Stimulated activated CD8-positive, alpha-beta memory T cell treated with anti-CD3 and anti-CD28 coated beads, Interleukin-7, amount 100 ng/mL, for 48 hours (primary cell): Measurements from ENCODE around the gene SSPN.

Source experiments
- DNase-seq, 2 donors: peaks; one replicate each; pipeline ENCODE4 v3.0.0-alpha.2; 2020; ENCODE audit warnings: low read depth in 1 of 2; ENCODE audit errors: extremely low read depth in 1 of 2

Gene SSPN

GRCh38 chr12:26185532-26186320 lies 9.6 kb upstream of the SSPN start:
- no peak for DNase-seq

GRCh38 chr12:26187014-26187798 lies 8.2 kb upstream of the SSPN start:
- DNase-seq: no peak

DNA sequence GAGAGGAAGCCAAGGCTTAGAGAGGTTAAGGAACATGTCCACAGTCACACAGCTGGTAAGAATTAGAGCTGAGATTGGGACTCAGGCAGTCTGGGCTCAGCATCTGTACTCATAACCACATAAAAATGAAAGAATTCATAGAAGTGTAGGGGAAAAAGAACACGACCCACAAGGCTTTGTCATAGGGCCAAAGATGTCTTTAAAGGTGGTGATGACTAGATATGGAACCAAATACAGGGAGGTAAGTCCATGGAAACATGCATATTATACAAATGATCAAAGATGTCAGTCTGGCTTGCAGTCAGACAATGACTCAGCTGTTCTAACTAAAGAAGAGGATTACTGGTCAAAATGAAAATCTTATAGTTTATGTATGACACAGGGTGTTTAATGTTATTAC lies 7.2 kb upstream of the SSPN start:
- DNase-seq: no peak

- DNase-seq: no peak
These were observed 6.7 kb upstream of the SSPN start for GRCh38 chr12:26188641-26189040.

DNA sequence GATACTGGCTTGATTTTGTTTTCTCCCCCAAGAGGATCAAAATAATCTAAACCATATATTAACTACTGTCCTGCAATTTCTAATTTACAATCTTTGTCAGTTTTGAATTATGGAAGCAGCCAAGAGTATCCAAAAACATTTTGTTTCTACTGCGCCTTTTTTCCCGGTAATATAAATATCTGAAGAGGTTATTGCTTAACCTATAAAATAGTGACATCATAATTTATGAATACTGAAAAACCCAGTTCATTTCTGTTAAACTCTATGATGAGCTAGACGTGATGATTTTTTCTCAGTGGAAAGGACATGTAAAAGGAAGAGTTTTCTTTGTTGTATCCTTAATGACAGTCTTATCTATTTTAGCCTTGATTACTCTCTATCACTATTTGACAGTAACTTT lies 3.2 kb upstream of the SSPN start:
- no peak for DNase-seq

DNA sequence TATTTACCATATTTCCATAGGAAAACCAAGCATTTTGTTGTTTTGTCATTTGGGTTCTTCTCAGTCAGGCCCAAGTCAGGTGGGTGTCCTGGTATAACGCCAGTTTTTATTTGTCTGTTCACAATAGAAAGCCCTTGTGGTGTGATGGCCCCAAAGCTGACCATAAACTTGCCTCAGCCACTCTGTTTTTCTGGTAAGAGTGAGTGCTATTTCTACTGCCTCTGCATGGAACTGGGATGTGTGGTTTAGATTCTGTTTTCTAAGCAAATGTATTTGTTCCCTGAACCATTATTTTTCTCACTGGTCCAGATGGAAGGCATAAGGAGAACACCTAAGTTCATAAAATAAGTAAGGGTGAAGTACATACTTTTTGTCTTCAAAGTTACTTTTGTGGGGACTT lies 1.8 kb upstream of the SSPN start:
- DNase-seq: no peak

DNA sequence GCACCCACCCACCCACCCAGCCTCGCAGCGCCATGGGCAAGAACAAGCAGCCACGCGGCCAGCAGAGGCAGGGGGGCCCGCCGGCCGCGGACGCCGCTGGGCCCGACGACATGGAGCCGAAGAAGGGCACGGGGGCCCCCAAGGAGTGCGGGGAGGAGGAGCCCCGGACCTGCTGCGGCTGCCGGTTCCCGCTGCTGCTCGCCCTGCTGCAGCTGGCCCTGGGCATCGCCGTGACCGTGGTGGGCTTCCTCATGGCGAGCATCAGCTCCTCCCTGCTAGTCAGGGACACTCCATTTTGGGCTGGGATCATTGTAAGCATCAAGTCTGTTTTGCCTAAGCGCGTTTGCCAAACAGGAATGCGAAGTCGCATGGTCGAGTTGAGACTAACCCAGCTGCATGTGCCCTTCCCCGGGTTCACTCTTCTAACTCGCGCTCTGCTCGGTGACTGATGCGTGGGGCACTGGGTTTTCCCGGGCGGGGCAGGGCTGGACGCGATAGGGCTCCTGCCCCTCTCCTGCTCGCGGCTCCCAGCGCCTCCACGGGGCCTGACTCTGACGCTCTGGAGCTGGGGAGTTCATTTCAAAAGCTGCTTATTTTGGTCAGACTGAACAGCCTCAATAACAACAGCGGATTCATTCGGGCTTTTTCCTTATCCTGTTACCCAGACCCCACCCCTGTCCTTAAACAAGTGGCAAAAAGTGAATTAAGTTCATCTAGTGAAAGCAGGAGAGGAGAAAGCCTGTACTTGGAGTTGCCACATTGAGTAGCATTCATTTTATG lies 458 bp downstream of the SSPN start:
- DNase-seq: no peak

- no peak for DNase-seq
These were observed 996 bp downstream of the SSPN start for GRCh38 chr12:26196421-26196716.

DNA sequence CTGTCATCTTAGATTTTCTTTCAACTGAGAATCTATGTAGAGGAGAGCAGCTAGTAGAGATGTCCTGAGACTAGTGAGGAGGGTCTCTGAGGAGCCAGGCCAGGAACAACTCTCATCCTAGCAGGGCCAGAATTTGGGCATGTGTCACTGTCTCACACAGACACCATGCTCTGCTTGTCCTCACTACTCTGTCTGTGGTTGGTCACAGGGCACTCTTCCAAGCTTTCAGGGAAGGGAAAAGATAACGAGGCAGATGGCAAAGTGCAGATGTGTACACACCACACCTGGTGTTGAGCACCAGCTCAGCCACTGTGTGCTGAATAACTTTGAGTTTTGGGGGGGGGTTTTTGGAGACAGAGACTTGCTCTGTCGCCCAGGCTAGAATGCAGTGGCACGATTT lies 2.5 kb downstream of the SSPN start:
- DNase-seq: no peak

DNA sequence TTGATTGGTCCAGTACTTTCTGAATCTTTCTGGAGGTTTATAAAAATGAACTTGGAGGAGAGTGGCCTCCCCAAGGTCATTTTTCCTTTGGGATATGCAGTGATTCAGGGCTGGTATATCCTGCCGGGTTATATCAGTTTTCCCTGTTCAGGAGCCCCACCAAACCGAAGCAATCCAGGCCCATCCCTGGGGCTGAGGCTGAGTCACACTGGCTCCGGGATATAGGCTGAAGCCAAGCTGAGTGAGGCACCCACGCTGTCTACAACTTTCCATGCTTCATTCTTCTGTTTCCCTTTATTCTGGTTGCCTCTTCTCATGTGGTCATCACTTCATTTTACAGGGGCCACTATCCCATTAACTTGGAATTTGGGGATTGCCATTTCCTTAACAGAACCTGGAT lies 3.4 kb downstream of the SSPN start:
- DNase-seq: no peak

GRCh38 chr12:26203167-26203780 lies 7.9 kb downstream of the SSPN start:
- DNase-seq: no peak

- DNase-seq: no peak
These were observed 9.4 kb downstream of the SSPN start for GRCh38 chr12:26204612-26205289.

- DNase-seq: no peak
These were observed 9.9 kb downstream of the SSPN start for GRCh38 chr12:26205298-26205697.

GRCh38 chr12:26205941-26206340 lies 10.6 kb downstream of the SSPN start:
- no peak for DNase-seq

- no peak for DNase-seq
These were observed 16.0 kb downstream of the SSPN start for GRCh38 chr12:26211331-26211730.

DNA sequence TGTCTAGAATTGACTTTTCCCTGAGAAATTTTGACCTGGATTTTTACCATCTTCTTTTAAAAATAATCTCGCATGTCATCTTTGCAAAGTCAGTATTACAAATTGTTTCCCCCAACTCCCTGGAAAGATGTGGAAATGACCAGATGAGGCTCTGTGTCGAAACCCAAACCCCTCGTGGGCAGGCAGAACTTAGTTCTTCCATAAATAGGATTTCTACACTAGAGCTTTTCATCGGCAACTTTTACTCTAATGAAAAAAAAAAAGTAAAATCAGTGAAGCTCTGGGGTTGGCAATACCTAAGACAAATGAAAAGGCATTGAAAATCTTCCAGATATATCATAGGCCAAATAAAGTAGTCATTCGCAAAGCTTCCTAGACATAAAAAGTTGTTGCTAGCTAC lies 17.0 kb downstream of the SSPN start:
- DNase-seq: no peak

DNA sequence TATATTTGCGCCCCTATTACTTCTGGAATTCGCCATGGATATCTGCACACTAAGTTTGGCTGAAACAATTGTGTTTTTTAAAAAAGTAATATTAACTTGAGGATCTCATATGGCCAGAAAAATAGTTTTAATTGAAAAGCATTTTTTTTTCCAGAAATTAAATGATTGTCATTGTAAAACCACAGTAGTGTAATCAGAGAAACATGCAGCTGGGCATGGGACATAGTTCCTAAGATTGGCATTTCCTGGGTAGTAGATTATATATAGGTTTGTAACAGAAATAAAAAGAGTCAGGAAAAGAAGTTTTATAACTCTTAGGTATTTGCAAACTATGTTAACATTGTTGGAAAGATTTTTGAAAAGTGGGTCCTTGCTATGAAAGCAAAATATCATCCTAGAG lies 17.6 kb downstream of the SSPN start:
- no peak for DNase-seq

DNA sequence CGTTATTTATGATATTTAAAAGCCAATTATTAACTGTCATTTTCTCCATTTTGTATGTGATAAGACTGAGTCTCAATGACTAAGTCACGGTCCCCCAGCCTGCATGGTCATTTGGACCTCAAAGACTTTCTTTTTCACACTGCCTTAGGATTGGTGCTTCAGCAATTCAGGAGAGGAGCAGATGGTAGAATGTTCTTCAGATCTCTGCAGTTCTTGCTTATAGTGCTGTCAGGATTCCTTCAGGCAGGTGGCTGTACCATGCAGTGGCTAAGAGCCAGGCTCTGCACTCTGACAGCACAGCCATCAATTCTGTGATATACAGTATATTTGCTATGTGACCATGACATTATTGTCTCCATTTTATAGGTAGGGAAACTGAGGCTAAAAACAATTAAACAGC lies 18.7 kb downstream of the SSPN start:
- DNase-seq: no peak

DNA sequence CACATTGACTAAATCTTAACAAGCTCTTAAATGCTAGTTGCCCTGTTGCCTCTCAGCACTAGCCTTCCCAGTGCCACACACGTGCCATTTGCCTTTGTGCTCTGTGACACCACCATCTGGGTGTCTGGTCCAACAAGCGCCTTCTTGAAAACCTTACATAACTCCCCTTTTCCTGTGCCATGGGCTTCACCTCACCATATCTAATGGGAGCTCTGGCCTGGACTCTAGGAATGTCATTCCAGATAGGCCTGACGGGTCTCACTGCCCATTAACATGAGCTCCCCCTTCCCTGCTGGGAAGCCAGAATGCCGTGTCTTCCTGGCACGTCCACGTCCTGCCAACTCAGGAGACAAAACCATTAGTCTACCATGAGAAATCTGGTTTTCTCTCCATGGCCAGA lies 24.4 kb downstream of the SSPN start:
- DNase-seq: no peak

DNA sequence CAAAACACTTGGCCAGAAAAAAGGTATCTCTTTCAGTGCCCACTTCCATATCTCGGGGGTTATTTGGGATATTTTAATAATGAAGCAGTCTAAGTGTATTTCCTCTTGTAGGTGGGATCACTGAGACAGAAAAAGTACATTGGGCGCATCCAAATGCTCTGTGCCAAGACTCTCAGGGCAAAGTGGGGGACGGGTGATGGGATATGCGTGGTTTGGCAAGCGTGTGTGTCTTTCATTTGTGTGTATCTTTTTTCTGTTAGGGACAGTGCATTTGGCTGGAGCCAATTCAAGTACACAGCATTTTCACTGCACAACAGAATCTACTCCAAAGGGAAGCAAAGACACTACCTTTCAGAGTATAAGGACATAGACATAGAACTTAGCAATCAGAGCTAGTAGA lies 29.3 kb downstream of the SSPN start:
- no peak for DNase-seq

DNA sequence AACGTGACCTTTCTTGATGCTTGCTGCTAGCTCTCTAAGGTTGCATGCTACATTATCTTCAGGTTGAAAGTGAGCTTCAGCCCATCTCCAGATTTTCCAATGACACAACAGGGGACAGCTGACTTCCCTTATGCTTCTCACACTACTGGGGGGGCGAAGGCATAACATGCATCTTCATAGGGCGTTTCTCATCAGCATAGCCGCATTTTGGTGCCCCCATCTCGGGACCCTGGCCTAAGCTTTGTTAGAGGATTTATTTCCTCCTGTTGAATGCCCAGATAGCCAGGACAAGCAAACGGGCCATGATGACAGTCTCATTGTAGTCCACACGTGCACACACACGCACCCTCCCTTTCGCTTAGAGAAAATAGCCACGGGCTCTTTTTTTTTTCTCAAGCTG lies 30.7 kb downstream of the SSPN start:
- no peak for DNase-seq
